Hepatocyte (in vitro differentiated cells): ENCODE results near the gene ATN1. TPM values are rescaled to one million over a fixed set of nuclear protein-coding genes. Genes with fewer than 3 reads are reported as not detected.

Experiments
- DNase-seq: peaks from one replicate; pipeline ENCODE4 v3.0.0-alpha.2; 2016; ENCODE audit warnings: low spot score
- H2AFZ ChIP-seq: fragments of 200-600 bp; sonication (generic); 2 replicates; pipeline ENCODE4 v1.6.0; 2016; ENCODE audit warnings: antibody characterized with exemption, mild to moderate bottlenecking
- H3K27ac ChIP-seq: fragments of 200-600 bp; sonication (generic); 2 replicates; pipeline ENCODE4 v1.5.1; 2016; ENCODE audit warnings: mild to moderate bottlenecking
- H3K27me3 ChIP-seq: fragments of 200-600 bp; sonication (generic); 2 replicates; pipeline ENCODE4 v1.6.1; 2016
- H3K36me3 ChIP-seq: fragments of 200-600 bp; sonication (generic); replicated peaks from 2 replicates; pipeline ENCODE4 v1.5.1; 2016; ENCODE audit warnings: low read depth; ENCODE audit not compliant: insufficient read depth
- H3K4me1 ChIP-seq: fragments of 200-600 bp; sonication (generic); 2 replicates; pipeline ENCODE4 v1.5.1; 2016; ENCODE audit warnings: mild to moderate bottlenecking, moderate library complexity; ENCODE audit not compliant: insufficient read depth
- H3K4me2 ChIP-seq: fragments of 200-600 bp; sonication (generic); 2 replicates; pipeline ENCODE4 v1.6.0; 2016
- H3K4me3 ChIP-seq: fragments of 200-600 bp; sonication (generic); 2 replicates; pipeline ENCODE4 v1.5.1; 2016; ENCODE audit warnings: mild to moderate bottlenecking
- H3K79me2 ChIP-seq: fragments of 200-600 bp; sonication (generic); 2 replicates; pipeline ENCODE4 v1.6.0; 2017; ENCODE audit warnings: mild to moderate bottlenecking
- H3K9me2 ChIP-seq: fragments of 200-600 bp; sonication (generic); replicated peaks from 2 replicates; pipeline ENCODE4 v1.6.0; 2017; ENCODE audit warnings: mild to moderate bottlenecking; ENCODE audit not compliant: insufficient read depth
- H3K9me3 ChIP-seq: fragments of 200-600 bp; sonication (generic); 2 replicates; pipeline ENCODE4 v1.5.1; 2016; ENCODE audit warnings: low read depth, mild to moderate bottlenecking
- H4K20me1 ChIP-seq: fragments of 200-600 bp; sonication (generic); 2 replicates; pipeline ENCODE4 v1.6.0; 2016; ENCODE audit warnings: mild to moderate bottlenecking; ENCODE audit not compliant: insufficient read depth, poor library complexity, severe bottlenecking
- EZH2 ChIP-seq: fragments of 200-600 bp; sonication (generic); IDR thresholded peaks from 2 replicates; pipeline ENCODE4 v1.6.1; 2016; ENCODE audit warnings: antibody characterized with exemption, mild to moderate bottlenecking, borderline replicate concordance
- EZH2phosphoT487 ChIP-seq: fragments of 200-600 bp; sonication (generic); IDR thresholded peaks from one replicate; pipeline ENCODE4 v1.6.1; 2018; ENCODE audit warnings: antibody characterized with exemption, mild to moderate bottlenecking, low read depth, moderate library complexity; ENCODE audit not compliant: unreplicated experiment, severe bottlenecking
- WGBS: methylation state at CpG from one replicate; pipeline ENCODE4 v1.1.6; 2016; ENCODE audit warnings: low lambda C conversion rate; ENCODE audit errors: missing lambda C conversion rate; 5-methylcytosine and 5-hydroxymethylcytosine counted together
- polyA plus RNA-seq: library from polyadenylated mRNA; unstranded; fragments of >200 nt; fragmentation: Nextera tagmentation; extraction: Ambion mirVana; gene quantifications from 2 replicates; pipeline ENCODE4 v1.2.1, GENCODE V29; 2016
- total RNA-seq: library from RNA; depleted of rRNA; stranded (reverse); fragments of >200 nt; gene quantifications from 2 replicates; pipeline ENCODE4 v1.2.3, GENCODE V29; 2014
- TF ChIP-seq, protein P1 (sequence below): fragments of 200-600 bp; sonication (generic); IDR thresholded peaks from 2 replicates; pipeline ENCODE4 v1.5.1; 2016; ENCODE audit warnings: antibody characterized with exemption, mild to moderate bottlenecking; ENCODE audit not compliant: poor library complexity

The ATN1 gene
- total and polyA plus RNA-seq, 2 experiments from 2014 or later, result 15.8 to 32.7 TPM

DNA sequence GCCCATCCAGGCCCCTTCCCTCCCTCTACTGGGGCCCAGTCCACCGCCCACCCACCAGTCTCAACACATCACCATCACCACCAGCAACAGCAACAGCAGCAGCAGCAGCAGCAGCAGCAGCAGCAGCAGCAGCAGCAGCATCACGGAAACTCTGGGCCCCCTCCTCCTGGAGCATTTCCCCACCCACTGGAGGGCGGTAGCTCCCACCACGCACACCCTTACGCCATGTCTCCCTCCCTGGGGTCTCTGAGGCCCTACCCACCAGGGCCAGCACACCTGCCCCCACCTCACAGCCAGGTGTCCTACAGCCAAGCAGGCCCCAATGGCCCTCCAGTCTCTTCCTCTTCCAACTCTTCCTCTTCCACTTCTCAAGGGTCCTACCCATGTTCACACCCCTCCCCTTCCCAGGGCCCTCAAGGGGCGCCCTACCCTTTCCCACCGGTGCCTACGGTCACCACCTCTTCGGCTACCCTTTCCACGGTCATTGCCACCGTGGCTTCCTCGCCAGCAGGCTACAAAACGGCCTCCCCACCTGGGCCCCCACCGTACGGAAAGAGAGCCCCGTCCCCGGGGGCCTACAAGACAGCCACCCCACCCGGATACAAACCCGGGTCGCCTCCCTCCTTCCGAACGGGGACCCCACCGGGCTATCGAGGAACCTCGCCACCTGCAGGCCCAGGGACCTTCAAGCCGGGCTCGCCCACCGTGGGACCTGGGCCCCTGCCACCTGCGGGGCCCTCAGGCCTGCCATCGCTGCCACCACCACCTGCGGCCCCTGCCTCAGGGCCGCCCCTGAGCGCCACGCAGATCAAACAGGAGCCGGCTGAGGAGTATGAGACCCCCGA lies 9.1 kb downstream of the ATN1 start:
- H3K4me2 ChIP-seq, result peak overlapping the region; percentile 88
- H3K79me2 ChIP-seq, result peaks cover 56% of the 10 kb centered on the region
- peak overlapping the region; percentile 10 for H3K4me3 ChIP-seq
- peaks cover 28% of the 10 kb centered on the region for H3K4me1 ChIP-seq
- peaks cover 24% of the 10 kb centered on the region for H4K20me1 ChIP-seq
- H3K27me3 ChIP-seq, result no peaks in the 10 kb centered on the region
- no peaks in the 10 kb centered on the region for H3K36me3 ChIP-seq
- H3K27ac ChIP-seq, result peak overlapping the region; percentile 82
- no peak overlapping the region for H2AFZ ChIP-seq
- DNase-seq, result no peak
- no peaks in the 10 kb centered on the region for H3K9me2 ChIP-seq
- H3K9me3 ChIP-seq, result no peaks in the 10 kb centered on the region
- WGBS, result 77% methylated on average over 26 of the region's 36 CpGs
- TF ChIP-seq EZH2, result no peak
- no peak for TF ChIP-seq EZH2phosphoT487
- TF ChIP-seq, protein P1, sequence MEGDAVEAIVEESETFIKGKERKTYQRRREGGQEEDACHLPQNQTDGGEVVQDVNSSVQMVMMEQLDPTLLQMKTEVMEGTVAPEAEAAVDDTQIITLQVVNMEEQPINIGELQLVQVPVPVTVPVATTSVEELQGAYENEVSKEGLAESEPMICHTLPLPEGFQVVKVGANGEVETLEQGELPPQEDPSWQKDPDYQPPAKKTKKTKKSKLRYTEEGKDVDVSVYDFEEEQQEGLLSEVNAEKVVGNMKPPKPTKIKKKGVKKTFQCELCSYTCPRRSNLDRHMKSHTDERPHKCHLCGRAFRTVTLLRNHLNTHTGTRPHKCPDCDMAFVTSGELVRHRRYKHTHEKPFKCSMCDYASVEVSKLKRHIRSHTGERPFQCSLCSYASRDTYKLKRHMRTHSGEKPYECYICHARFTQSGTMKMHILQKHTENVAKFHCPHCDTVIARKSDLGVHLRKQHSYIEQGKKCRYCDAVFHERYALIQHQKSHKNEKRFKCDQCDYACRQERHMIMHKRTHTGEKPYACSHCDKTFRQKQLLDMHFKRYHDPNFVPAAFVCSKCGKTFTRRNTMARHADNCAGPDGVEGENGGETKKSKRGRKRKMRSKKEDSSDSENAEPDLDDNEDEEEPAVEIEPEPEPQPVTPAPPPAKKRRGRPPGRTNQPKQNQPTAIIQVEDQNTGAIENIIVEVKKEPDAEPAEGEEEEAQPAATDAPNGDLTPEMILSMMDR, result no peak

DNA sequence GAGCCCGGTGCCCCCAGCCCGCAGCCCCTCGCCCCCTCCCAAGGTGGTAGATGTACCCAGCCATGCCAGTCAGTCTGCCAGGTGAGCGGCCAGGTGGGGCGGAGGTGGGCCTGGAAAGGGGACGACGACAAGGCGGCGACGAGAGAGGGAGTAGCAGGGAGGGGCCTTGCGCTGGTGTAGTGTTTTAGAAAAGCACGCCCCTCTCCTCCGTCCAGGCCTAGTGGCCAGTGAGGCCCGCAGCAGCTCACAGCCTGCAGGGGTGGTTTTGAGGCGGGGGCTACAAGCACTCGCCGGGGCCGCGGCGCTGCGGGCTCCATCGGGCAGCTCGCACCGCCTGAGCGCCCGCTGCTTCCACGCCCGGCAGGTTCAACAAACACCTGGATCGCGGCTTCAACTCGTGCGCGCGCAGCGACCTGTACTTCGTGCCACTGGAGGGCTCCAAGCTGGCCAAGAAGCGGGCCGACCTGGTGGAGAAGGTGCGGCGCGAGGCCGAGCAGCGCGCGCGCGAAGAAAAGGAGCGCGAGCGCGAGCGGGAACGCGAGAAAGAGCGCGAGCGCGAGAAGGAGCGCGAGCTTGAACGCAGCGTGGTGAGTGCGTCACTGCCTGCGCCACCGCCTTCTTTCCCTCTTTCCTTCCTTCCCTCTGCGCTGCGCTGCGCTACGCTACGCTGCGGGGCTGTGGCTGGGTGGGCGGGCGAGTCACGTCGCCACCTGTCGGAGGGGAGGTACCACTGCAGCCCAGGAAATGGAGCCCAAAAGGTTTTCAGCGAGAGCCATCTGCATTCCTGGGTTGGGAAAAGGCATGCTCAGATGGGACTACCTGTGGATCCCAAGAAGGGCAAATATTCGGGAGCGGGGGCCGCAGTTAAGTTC lies 10.0 kb downstream of the ATN1 start:
- Histone ChIP-seq H3K4me1 (peaks cover 20% of the 10 kb centered on the region), H3K79me2 (peaks cover 47% of the 10 kb centered on the region), H4K20me1 (peaks cover 15% of the 10 kb centered on the region), H3K9me2 (no peaks in the 10 kb centered on the region), H3K4me2 (peak overlapping the region; percentile 88), H3K27ac (peak overlapping the region; percentile 82), H3K9me3 (no peaks in the 10 kb centered on the region), H3K27me3 (no peaks in the 10 kb centered on the region), H3K4me3 (peak overlapping the region; percentile 10), H3K36me3 (no peaks in the 10 kb centered on the region), H2AFZ (no peak overlapping the region)
- peak; percentile 96 for DNase-seq
- WGBS, result 4% methylated on average over 79 of the region's 80 CpGs
- TF ChIP-seq, protein P1, result peak; percentile 95
- TF ChIP-seq EZH2phosphoT487, result no peak

DNA sequence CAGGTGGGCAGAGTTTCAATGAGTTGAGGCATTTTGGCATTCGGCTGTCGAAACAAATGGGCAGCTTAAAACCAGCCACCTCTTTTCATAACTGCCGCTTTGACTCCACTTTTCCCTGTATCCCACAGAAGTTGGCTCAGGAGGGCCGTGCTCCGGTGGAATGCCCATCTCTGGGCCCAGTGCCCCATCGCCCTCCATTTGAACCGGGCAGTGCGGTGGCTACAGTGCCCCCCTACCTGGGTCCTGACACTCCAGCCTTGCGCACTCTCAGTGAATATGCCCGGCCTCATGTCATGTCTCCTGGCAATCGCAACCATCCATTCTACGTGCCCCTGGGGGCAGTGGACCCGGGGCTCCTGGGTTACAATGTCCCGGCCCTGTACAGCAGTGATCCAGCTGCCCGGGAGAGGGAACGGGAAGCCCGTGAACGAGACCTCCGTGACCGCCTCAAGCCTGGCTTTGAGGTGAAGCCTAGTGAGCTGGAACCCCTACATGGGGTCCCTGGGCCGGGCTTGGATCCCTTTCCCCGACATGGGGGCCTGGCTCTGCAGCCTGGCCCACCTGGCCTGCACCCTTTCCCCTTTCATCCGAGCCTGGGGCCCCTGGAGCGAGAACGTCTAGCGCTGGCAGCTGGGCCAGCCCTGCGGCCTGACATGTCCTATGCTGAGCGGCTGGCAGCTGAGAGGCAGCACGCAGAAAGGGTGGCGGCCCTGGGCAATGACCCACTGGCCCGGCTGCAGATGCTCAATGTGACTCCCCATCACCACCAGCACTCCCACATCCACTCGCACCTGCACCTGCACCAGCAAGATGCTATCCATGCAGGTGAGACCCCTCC lies 10.8 kb downstream of the ATN1 start:
- TF ChIP-seq EZH2phosphoT487 (no peak), EZH2 (no peak)
- TF ChIP-seq, protein P1, result no peak
- H3K36me3 ChIP-seq, result no peaks in the 10 kb centered on the region
- 95% methylated on average over 32 of the region's 32 CpGs for WGBS
- peaks cover 39% of the 10 kb centered on the region for H3K79me2 ChIP-seq
- DNase-seq, result no peak
- peak overlapping the region; percentile 64 for H3K4me2 ChIP-seq
- H3K27ac ChIP-seq, result peak overlapping the region; percentile 29
- H3K27me3 ChIP-seq, result no peaks in the 10 kb centered on the region
- H3K9me3 ChIP-seq, result no peaks in the 10 kb centered on the region
- H4K20me1 ChIP-seq, result peaks cover 6% of the 10 kb centered on the region
- no peaks in the 10 kb centered on the region for H3K9me2 ChIP-seq
- peaks cover 20% of the 10 kb centered on the region for H3K4me1 ChIP-seq
- H3K4me3 ChIP-seq, result no peak overlapping the region
- no peak overlapping the region for H2AFZ ChIP-seq
